ENCODE measurements around the gene CWC22. TPM values are rescaled to one million over a fixed set of nuclear protein-coding genes. Genes with fewer than 3 reads are reported as not detected.
A peak's percentile ranks its signal among the peaks of the same experiment; 100 is the strongest.

CWC22 gene
- polyA plus RNA-seq, 3 donors from 2014 or later = 15.2 to 28.3 (median 21.1) TPM

DNA sequence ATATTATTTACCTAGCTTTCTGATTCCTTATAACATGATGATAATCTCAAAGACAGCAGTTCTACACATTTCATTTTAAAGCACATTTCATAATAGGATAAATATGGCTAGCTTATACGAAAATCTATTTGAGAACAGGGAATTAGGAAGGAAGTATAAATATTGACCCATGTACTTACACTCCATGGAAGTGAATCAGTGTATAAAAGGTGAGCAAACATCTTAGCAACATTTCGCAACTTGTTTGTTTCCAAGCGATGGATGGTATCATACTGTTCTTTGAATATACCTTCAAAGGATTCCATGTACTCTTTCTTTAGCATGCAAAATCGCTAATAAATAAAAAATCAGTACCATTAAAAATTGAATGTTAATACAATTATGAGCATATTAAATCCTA lies 53.1 kb downstream of the CWC22 start:
- no peak overlapping the region for H3K4me3 Mint-ChIP-seq
- no peaks in the 10 kb centered on the region for H3K27me3 Mint-ChIP-seq (ENCODE audit: low read depth in 3 of 3)
- DNase-seq = no peak
- H3K36me3 Mint-ChIP-seq = peaks cover 29 to 44% (median 31%) of the 10 kb centered on the region in 3 donors
- no peaks in the 10 kb centered on the region for H3K4me1 Mint-ChIP-seq
- no peaks in the 10 kb centered on the region for H3K9me3 Mint-ChIP-seq
- no peak overlapping the region for H3K27ac Mint-ChIP-seq

DNA sequence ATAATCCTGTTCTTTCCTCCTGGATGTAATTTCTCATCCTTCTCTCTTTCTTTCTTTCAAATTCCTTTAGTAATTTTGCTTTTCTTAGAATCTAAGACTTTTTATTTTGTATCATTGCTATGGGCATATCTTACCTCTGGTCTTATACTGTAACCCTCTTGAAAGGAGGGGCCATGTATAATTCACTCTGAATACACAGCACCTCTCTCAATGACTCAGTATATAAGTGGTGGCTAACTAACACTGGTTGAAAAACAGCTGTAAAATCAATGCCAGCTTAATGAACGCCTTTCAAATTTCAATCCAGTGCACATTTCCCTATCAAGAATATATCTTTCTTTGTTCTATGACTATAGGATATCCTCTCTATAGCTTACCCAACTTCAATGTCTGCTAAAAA lies 53.7 kb downstream of the CWC22 start:
- Mint-ChIP-seq H3K4me1 (no peaks in the 10 kb centered on the region), H3K36me3 (peaks cover 33 to 51% (median 37%) of the 10 kb centered on the region in 3 donors), H3K27ac (peak overlapping the region in 3 of 6 donors; percentile 28 to 43 (median 39)), H3K4me3 (no peak overlapping the region), H3K27me3 (ENCODE audit: low read depth in 3 of 3) (no peaks in the 10 kb centered on the region), H3K9me3 (no peaks in the 10 kb centered on the region)
- DNase-seq = no peak

DNA sequence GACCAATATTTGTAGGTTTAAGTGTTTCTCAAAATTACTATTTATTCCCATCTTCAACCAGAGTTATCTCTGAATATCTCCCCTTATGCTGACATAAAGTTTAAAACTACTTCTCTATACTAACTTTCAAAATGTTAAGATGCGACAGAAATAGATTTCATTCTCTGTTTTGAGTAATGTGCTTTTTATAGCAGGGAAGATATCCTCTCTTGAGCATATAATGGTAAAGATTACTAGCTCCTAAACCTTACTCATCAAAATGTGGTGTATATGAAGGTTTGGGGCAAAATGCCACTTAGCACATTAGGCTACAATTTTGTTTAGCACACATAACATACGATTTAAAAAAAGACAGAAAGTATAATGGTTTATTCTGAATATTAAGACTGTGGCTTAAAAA lies 54.4 kb downstream of the CWC22 start:
- no peaks in the 10 kb centered on the region for H3K27me3 Mint-ChIP-seq (ENCODE audit: low read depth in 3 of 3)
- H3K27ac Mint-ChIP-seq = no peak overlapping the region

DNA sequence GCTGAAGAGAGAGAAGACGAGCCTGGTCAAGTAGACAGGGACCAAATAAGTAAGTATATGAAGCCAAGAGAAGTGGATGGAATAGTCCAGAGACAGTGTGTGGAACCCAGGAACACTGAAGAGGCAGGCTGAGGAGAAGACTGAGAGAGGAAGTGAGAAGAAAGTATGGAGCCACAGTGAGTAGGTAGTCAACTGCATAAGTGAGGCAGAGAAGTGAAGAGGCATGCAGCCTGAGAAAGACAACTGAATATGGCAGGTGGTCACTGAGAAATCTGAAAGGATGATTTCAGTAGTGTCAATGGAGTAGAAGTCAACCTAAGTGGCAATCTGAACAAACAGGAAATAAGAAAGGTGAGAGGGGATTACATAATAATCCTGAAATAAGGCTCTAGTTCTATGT lies 55.4 kb downstream of the CWC22 start:
- H3K4me1 Mint-ChIP-seq = no peaks in the 10 kb centered on the region
- no peaks in the 10 kb centered on the region for H3K9me3 Mint-ChIP-seq
- H3K4me3 Mint-ChIP-seq = no peak overlapping the region
- DNase-seq = no peak
- H3K27me3 Mint-ChIP-seq (ENCODE audit: low read depth in 3 of 3) = no peaks in the 10 kb centered on the region
- H3K27ac Mint-ChIP-seq = peak overlapping the region in 1 of 6 donors; percentile 53
- H3K36me3 Mint-ChIP-seq = peaks cover 27 to 51% (median 38%) of the 10 kb centered on the region in 3 donors

More for the DNA sequence above, 54.4 kb downstream of the CWC22 start:
- no peaks in the 10 kb centered on the region for H3K4me1 Mint-ChIP-seq
- no peak overlapping the region for H3K4me3 Mint-ChIP-seq
- H3K36me3 Mint-ChIP-seq = peaks cover 31 to 53% (median 38%) of the 10 kb centered on the region in 3 donors
- no peak for DNase-seq
- H3K9me3 Mint-ChIP-seq = no peaks in the 10 kb centered on the region

DNA sequence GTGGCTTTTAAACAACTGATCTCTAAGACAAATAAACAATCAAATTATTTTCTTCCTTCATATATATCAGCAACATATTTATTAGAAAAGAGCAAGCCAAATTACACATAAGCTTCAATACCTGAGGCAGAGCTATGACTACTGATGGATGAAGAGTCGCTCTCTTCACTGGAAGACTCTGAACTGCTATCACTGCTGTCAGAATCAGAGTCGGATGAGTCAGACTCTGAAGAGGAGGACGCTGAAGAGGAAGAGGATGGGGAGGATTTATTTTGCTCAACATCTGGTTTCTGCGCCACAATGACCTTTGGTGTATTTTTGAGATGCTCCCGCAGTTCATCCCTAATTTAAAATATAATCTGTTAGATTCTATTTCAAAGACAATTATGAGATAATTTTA lies 56.7 kb downstream of the CWC22 start:
- no peak overlapping the region for H3K27ac Mint-ChIP-seq
- peaks cover 30 to 53% (median 40%) of the 10 kb centered on the region in 3 donors for H3K36me3 Mint-ChIP-seq
- H3K27me3 Mint-ChIP-seq (ENCODE audit: low read depth in 3 of 3) = no peaks in the 10 kb centered on the region
- DNase-seq = no peak
- no peaks in the 10 kb centered on the region for H3K9me3 Mint-ChIP-seq
- no peaks in the 10 kb centered on the region for H3K4me1 Mint-ChIP-seq
- H3K4me3 Mint-ChIP-seq = no peak overlapping the region

DNA sequence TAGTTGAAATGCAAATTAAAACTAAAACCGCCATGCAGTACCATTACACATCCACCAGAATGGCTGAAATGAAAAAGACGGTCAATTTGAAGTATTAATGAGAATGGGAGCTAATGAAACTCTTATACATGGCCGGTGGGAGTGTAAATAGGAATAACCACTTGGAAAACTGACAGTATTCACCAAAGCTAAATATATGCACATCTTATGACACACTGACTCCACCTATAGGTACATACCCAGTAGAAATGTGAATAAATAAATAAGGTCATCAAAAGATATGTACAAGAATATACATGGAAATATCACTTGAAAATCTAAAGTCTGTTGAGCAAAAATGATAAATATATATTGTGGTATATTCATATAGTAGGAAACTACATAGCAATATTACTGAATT lies 57.7 kb downstream of the CWC22 start:
- Mint-ChIP-seq H3K36me3 (peaks cover 37 to 59% (median 42%) of the 10 kb centered on the region in 3 donors), H3K4me1 (no peaks in the 10 kb centered on the region)

DNA sequence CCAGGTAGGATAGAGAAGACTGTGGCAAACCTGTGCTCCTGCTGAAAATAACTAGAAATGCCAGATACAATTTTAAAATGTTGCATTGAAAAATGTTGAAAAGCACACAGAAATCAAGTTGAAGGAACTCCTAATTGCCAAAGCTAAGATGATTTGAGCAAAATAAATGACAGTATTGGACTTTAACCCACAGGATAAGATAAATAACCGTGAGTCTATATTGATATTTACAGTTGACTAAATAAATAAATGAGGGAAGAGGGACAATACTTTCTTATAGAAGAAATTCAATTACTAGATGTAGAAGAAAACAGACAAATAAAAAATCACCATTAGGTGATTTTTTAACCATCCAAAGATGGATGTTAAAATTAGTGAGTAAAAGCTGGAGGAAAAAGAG lies 59.0 kb downstream of the CWC22 start:
- Mint-ChIP-seq H3K36me3 (peaks cover 36 to 59% (median 37%) of the 10 kb centered on the region in 3 donors), H3K27ac (no peak overlapping the region), H3K9me3 (no peaks in the 10 kb centered on the region), H3K4me1 (no peaks in the 10 kb centered on the region), H3K4me3 (no peak overlapping the region), H3K27me3 (ENCODE audit: low read depth in 3 of 3) (no peaks in the 10 kb centered on the region)
- DNase-seq = no peak

More for the DNA sequence above, 57.7 kb downstream of the CWC22 start:
- Mint-ChIP-seq H3K27ac (no peak overlapping the region), H3K9me3 (no peaks in the 10 kb centered on the region), H3K4me3 (no peak overlapping the region), H3K27me3 (ENCODE audit: low read depth in 3 of 3) (no peaks in the 10 kb centered on the region)
- DNase-seq = no peak

DNA sequence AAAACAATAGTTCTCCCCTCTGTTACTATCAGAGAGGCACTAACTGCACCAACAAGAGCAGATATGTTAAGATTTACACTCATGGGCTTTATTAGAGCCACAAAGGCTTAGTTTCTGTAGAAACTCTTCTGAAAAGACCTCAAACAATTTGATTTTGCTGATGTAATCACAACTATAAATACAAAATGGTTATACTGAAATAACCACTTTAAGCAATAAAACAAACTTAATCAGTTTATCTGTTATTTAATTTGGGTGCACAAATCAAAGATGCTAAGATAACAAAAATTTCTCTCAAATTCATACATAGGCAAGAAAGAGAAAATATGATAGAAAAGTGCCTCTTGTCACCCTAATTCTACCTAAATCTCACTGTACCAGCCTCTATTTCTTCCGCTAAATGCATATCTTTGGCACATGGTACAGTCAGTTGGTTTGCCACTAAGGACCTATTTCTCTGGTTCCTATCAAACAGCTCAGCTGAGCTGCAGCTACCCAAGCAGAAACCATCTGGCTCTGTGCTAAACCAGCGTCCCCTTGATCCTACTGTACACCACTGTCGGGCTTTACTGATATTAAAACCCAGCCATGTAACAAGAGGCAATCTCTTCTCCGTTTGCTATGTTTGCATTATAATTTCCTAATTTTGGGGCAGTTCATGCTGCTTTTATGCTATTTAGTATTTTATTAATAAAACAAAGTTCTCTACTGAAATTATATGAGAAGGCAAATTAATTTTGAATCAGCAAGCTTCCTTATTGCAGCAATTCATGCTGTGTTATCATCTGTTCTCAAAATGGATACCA lies 60.1 kb downstream of the CWC22 start:
- no peaks in the 10 kb centered on the region for H3K27me3 Mint-ChIP-seq (ENCODE audit: low read depth in 3 of 3)

DNA sequence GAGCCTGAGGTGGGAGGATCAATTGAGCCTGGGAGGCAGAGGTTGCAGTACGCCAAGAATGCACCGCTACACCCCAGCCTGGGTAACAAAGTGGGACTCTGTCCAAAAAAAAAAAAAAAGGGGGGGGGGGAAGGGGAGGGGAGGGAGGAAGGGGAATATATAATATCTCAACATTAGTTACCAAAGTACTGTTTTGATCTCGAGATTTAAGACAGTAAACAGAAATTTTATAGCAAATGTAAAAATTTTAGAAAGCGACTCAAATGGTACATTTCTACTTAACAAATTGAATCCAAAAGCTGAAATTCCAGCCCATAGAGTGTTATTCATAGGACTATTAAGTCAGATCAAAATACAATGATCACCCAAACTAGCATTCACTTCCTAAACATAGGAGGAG lies 60.8 kb downstream of the CWC22 start:
- H3K36me3 Mint-ChIP-seq = peaks cover 31 to 58% (median 36%) of the 10 kb centered on the region in 3 donors
- H3K27ac Mint-ChIP-seq = no peak overlapping the region
- H3K4me3 Mint-ChIP-seq = no peak overlapping the region
- no peaks in the 10 kb centered on the region for H3K4me1 Mint-ChIP-seq
- no peaks in the 10 kb centered on the region for H3K9me3 Mint-ChIP-seq
- no peak for DNase-seq
- H3K27me3 Mint-ChIP-seq (ENCODE audit: low read depth in 3 of 3) = no peaks in the 10 kb centered on the region

More for the DNA sequence above, 60.1 kb downstream of the CWC22 start:
- Mint-ChIP-seq H3K36me3 (peaks cover 36 to 60% (median 38%) of the 10 kb centered on the region in 3 donors), H3K9me3 (no peaks in the 10 kb centered on the region), H3K27ac (no peak overlapping the region), H3K4me3 (no peak overlapping the region), H3K4me1 (no peaks in the 10 kb centered on the region)
- DNase-seq = no peak

DNA sequence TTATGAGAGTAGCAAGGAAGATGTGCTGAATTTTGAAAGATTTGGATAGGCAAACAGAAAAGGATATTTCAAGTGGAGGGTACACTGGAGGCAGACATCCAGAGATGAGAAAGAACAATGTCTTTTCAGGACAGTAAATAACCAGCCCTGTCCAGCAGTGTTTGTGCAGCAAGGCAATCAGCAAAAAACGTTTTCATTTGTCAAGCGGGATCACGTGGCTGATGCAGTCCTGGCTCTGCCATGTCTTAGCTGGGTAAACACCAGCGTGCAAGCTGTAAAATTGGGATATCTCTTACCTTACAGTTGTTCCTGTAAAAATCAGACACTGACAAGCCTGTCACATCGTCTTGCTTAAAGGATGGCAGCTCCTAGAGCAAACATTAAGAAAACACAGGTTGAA lies 67.8 kb downstream of the CWC22 start:
- Mint-ChIP-seq H3K4me1 (no peaks in the 10 kb centered on the region), H3K4me3 (no peak overlapping the region), H3K27me3 (ENCODE audit: low read depth in 3 of 3) (no peaks in the 10 kb centered on the region), H3K27ac (peak overlapping the region in 1 of 6 donors; percentile 25), H3K9me3 (no peaks in the 10 kb centered on the region), H3K36me3 (peaks cover 8 to 28% (median 26%) of the 10 kb centered on the region in 3 donors)
- DNase-seq = no peak

DNA sequence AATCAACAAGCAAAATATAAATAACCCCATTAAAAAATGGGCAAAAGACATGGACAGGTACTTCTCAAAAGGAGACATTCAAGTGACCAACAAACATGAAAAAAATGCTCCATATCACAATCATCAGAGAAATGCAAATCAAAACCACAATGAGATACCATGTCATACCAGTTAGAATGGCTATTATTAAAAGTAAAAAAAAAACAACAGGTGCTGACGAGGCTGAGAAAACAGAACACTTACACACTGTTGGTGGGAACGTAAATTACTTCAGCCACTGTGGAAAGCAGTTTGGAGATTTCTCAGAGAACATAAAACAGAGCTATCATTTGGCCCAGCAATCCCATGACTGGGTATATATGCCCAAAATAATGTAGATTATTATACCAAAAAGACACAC lies 69.1 kb downstream of the CWC22 start:
- Mint-ChIP-seq H3K4me3 (no peak overlapping the region), H3K27me3 (ENCODE audit: low read depth in 3 of 3) (no peaks in the 10 kb centered on the region), H3K27ac (no peak overlapping the region), H3K36me3 (peaks cover 13 to 35% (median 33%) of the 10 kb centered on the region in 3 donors), H3K4me1 (no peaks in the 10 kb centered on the region), H3K9me3 (no peaks in the 10 kb centered on the region)
- DNase-seq = no peak

DNA sequence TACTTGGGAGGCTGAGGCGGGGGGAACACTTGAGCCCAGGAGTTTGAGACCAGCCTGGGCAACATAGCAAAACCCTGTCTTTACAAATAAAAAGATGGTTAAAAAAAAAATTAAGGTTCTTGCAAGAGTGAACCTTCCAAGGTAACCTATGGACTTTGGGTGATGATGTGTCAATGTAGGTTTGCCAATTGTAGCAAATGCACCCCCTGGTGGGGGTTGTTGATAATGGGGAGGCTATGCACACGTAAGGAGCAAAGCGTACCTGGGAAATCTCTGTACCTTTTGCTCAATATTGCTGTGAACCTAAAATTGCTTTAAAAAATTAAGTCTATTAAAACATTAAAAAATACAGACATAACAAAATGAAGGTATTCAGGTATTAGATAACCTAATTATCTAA lies 70.4 kb downstream of the CWC22 start:
- Mint-ChIP-seq H3K9me3 (no peaks in the 10 kb centered on the region), H3K4me1 (no peaks in the 10 kb centered on the region), H3K27ac (no peak overlapping the region), H3K36me3 (peaks cover 15 to 38% (median 32%) of the 10 kb centered on the region in 3 donors), H3K27me3 (ENCODE audit: low read depth in 3 of 3) (no peaks in the 10 kb centered on the region), H3K4me3 (no peak overlapping the region)
- DNase-seq = no peak

DNA sequence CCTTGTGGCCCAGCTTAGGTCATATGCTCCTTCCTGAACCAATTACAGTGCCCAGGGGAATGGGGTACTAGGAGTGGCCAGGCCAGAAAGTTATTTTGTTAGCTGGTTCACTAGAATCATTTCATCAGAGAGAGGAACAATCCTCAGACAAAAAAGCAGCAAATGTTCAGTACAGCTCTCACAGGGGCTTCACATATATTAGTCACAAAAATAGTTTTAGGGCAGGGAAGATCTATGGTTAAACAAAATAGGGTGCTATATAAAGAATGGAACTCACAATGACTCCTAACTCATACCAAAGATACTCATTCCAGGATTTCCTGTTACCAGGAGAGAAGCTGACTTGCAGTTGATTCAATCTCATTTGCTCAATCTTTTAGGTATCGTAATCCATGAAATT lies 71.0 kb downstream of the CWC22 start:
- DNase-seq = no peak
- Mint-ChIP-seq H3K27ac (no peak overlapping the region), H3K9me3 (no peaks in the 10 kb centered on the region), H3K4me1 (no peaks in the 10 kb centered on the region), H3K36me3 (peaks cover 15 to 39% (median 34%) of the 10 kb centered on the region in 3 donors), H3K27me3 (ENCODE audit: low read depth in 3 of 3) (no peaks in the 10 kb centered on the region), H3K4me3 (no peak overlapping the region)

DNA sequence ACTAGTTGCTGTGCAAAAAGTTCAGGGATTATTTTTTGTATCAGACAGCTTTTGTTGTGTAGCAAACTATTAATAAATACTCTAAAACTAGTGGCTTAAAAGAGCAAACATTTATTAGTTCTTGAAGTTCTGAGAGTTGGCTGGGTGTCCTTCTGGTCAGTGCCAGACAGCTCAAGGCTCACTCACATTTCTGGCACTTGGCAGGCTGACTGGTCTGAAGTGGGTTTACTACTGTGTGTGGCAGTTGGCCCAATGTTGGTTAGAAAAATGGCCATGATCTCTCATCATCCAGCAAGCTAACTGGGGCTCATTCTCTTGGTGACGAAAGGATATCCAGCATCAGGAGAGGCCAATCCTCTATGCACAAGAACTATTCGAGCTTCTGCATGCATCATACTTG lies 74.3 kb downstream of the CWC22 start:
- H3K36me3 Mint-ChIP-seq = peaks cover 29 to 53% (median 48%) of the 10 kb centered on the region in 3 donors
- peaks cover 0 to 7% (median 2%) of the 10 kb centered on the region in 6 donors for H3K9me3 Mint-ChIP-seq

DNA sequence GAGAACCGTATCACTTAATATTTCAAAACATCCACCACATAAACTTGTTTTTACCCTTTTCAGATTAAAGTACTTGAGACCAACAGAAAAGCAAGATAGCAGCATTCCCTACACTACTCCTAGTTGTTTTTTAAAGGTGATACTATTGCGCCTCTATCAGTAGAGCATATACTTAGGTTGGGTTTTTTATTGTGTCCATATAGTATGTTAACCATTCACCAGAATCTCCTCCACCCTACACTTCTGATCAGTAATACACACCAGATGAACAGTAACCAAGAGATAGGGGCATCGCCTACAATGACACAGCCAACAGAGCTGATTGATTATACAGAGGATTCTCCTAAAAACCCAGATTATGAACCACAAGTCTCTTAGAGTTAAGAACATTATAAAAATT lies 75.6 kb downstream of the CWC22 start:
- Mint-ChIP-seq H3K9me3 (peaks cover 0 to 17% (median 8%) of the 10 kb centered on the region in 6 donors), H3K4me3 (no peak overlapping the region)

More for the DNA sequence above, 74.3 kb downstream of the CWC22 start:
- Mint-ChIP-seq H3K27ac (no peak overlapping the region), H3K4me3 (no peak overlapping the region), H3K4me1 (no peaks in the 10 kb centered on the region), H3K27me3 (ENCODE audit: low read depth in 3 of 3) (no peaks in the 10 kb centered on the region)
- DNase-seq = no peak

More for the DNA sequence above, 75.6 kb downstream of the CWC22 start:
- H3K4me1 Mint-ChIP-seq = no peaks in the 10 kb centered on the region
- H3K27ac Mint-ChIP-seq = no peak overlapping the region
- H3K27me3 Mint-ChIP-seq (ENCODE audit: low read depth in 3 of 3) = no peaks in the 10 kb centered on the region
- H3K36me3 Mint-ChIP-seq = peaks cover 31 to 60% (median 52%) of the 10 kb centered on the region in 3 donors
- DNase-seq = no peak
